Measurements from ENCODE around the gene COPS6.

GRCh38 chr7:100126239-100126930 lies 37.6 kb downstream of the COPS6 start:
- TF ChIP-seq GATA2 (IDR thresholded peaks at IDR 0.05; ENCODE audit: low read depth, low read length) (no peak), GATA3 (IDR thresholded peaks at IDR 0.05; ENCODE audit: low read depth, low read length) (no peak)

Measured in SH-SY5Y (cell line).